T-helper 2 cell (primary cell): ENCODE results near the gene STX2.
A peak's percentile ranks its signal among the peaks of the same experiment; 100 is the strongest.
"Not testable (repeated sequence)": the region's sequence is repeated elsewhere in the genome, so short reads cannot be mapped to it uniquely, and the experiment has no call there.

ENCODE experiments used
- DNase-seq, 5 experiments: peaks; one replicate each; pipeline versions ENCODE4 v3.0.0 to v3.0.0-alpha.2; 2012 to 2022

STX2 gene

DNA sequence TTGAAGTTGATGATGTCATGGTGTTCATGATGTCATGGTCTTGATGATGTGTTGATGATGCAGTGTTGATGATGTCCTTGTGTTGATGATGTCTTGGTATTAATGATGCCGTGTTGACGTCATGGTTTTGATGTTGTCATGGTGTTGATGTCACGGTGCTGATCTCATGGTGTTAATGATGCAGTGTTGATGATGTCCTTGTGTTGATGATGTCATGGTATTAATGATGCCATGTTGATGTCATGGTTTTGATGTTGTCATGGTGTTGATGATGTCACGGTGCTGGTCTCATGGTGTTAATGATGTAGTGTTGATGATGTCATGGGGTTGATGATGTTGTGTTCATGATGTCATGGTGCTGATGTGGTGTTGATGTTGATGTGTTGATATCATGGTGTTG lies 75.0 kb downstream of the STX2 start:
- DNase-seq: peak in 1 of 5 experiments; percentile 55

DNA sequence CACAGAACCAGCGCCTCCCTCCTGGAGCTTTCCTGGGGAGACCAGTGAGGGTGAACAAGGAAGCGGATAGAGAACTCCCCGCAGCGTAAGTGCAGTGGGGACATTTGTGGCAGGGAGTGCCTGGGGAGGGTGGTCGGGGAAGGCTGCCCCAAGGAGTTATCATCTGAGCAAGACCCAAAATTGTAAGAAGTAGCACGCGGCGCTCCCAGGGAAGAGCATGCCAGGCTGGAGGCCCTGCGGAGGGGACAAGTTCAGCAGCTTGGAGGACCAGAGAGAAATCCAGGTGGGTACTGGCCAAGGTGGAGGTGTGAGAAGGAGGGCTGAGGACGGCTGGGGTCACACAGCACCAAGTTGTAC lies 76.8 kb downstream of the STX2 start:
- DNase-seq: no peak

DNA sequence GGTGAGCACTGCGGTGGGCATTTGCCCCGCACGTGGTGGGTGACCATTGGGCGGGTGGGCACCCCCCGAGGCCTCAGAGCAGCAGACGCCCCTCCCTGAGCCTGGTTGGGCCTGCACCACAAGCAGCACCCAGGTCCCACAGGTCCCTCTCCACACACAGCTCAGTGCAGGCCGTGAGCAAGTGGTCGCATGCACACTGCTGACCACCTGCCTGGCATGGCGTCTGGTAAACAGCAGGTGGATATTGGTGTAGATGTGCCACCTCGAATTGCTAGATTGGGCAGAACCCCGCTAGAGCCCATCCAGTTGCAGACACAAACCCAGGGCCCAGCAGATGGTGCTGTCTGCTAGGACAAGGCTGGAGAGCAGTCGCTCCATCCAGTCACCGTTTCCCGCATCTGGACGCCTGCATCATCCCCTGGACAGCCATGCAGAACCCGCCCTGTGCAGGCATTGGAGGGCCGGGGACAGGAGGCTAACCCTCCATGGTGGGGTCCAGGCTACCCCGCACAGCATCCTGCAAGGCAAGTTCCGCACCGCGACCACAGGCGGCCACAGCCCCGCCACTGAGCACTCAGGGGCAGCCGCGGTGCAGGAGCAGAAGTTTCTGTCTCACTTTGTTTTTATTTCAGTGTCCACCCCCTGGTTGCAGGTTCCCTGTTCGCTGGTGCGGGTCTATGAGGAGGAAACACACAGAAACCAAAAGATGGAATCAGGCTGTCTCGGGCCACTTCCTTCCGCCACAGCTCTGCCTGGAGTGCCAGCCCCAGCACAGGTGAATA lies 77.3 kb downstream of the STX2 start:
- DNase-seq: peak in 4 of 5 experiments; percentile 18 to 57 (median 47)

DNA sequence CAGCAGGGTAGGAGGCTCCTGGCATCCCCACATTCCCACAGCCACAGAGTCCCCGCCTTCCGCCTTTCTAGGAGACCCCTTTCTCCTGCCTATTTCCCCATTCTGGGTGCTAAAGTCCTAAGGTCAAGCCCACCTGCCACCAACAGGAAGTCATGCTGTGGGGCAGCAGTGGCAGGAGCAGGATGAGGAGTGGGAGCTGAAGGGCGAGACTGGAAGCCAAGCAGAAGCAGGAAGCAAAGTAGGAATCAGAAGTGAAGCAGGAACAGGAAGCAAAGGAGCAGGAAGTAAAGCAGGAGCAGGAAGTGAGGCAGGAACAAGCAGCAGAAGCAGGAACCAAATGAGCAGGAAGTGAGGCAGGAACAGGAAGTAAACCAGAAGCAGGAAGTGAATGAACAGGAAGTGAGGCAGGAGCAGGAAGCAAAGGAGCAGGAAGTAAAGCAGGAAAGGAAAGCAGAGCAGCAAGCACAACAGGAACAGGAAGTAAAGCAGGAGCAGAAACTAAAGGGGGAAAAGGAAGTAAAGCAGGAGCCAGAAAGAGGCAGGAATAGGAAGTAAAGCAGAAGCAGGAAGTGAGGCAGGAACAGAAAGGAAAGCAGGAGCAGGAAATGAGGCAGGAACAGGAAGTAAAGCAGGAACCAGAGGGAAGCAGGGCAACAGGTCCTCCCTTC lies 84.7 kb downstream of the STX2 start:
- DNase-seq: no peak

DNA sequence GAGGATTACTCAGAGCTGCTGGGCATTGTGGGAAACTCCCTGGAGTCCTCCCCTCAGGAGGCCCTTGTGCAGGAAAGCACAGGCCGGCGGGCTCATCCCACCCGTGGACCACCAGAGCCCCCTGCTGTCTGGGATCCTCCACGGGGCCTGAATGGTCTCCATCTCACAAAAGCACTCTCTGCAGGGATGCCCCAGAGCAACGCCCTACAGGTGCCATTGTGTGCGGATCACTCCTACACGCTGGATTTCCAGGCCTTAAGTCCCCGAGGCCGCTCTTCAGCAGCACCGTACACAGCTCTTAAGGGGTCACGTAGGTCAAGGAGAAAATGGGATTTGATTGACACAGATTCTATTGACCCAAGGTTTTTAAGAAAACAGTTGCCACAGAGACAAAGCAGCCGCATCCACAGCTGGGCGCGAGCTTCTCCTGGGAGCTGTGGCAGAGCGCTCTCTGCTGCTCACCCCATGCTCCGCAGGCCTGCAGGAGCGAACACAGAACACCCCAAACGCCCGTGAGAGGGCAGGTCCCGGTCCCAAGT lies 86.3 kb downstream of the STX2 start:
- DNase-seq: no peak

DNA sequence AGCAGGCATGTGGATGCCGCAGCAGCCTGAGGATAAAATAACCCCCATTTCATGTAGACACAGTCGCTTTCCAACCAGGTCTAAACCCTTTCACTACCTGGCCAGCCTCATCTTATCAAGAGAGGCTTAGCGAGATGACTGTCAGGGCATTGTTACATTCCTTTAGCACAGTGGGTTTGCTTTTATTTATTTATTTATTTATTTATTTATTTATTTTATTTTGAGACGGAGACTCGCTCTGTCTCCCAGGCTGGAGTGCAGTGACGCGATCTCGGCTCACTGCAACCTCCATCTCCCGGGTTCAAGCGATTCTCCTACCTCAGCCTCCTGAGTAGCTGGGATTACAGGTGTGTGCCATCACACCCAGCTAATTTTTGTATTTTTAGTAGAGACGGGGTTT lies 87.0 kb downstream of the STX2 start:
- not testable (repeated sequence) for DNase-seq

DNA sequence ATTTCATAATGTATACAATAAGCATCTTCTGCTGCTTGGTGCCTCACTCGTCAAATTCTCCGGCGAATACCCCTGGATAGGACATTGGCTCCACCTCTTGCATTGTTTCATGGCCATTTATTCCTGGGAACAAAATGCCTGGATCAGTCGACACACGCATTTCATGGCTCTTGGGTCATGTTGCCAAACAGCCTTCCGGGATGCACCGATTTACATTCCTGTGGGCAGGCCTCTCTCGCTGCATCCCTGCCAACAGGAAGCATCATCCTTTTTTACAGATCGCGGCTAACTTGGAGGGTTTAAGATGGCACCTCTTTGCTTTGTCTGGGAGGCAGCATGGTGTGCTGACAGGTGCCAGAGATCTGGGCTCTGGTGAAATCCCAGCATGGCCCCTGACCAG lies 90.3 kb downstream of the STX2 start:
- DNase-seq: no peak

DNA sequence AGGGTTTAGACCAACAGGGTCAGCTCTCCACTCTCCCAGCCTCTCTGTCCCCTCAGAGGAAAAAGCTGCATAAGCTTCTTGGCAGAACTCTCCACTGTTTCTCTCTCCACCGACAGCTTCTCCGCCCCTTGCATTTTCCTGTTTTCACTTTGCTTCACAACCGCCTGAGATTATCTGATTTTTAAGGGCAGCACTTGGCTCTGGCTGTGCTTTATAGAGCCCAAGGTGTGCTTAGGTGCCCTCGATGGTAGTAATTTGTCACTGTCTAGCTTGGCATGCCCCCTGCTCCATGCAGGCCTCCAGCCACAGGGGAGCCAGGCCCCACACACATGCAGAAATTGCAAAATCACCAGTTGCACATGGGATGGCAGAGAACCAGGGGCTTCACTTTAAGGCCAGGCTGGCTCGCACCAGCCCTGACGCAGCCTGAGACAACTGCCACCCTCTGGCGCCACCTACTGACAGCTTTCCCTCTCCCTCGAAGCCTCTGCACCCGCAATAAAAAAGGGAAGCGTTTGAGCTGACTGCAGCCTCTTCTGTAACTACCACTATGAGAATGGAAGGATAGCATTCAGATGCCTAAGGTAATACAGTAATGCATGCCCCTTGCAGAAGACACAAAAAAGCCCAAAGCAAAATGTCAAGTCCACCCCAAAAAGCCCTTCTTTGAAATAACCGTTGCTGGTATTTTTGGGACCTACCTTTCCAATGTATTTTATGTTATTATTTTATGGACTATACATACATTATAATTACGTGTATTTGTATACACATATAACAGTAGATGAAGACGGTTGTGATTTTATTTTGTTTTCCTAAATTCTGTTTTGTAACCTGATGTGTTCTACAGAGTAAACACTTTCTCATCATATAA lies 90.9 kb downstream of the STX2 start:
- peak; percentile 6 to 67 (median 46) for DNase-seq

DNA sequence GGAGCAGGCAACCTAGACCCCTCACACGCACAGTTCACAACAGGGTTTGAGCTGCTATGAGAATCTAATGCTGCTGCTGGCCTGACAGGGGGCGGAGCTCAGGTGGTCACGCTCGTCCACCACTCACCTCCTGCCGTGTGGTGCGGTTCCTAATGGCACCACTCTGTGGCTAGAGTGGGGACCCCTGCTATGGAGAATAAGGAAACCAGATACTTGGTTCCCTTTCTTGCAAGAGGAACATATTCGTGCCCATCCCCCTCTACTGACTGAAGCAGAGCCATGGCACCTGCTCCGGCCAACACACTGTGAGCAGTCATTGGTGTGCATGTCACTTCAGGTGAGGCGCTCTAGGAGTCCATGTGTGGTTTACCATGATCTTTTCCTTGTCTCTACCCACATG lies 92.5 kb downstream of the STX2 start:
- no peak for DNase-seq

DNA sequence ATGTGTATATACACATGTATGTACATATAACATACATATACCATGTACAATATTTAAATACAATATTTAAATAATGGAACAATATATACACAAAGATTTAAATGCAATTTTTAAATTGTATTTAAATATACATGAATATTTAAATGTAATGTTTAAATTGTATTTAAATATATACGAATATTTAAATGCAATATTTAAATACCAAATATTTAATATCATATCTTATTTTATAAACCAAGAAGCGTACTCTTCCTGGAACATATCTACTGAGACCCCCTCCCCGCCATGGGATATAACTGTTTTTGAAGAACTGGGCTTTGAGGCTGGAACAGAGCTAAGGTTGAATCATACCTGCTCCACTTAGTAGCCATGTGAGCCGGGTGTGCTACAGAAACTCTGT lies 93.1 kb downstream of the STX2 start:
- no peak for DNase-seq

DNA sequence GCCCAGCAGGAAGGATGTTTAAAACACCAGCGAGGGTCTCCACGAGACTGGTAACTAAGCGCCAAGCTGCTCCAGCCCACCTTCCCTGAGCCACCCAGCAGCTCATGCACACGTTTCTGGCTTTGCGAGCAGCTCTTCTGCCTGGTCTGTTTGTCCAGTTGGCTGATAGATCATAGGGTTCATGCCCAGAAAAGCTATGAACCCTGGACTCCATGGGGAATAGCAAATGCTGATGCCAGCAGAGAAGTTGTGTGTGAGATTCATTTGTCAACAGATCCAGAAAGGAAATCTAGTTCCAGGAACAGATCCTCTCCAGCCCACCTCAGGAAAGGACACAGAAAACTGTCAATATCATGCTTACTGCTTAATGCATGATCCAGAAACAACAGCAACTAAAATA lies 94.8 kb downstream of the STX2 start:
- DNase-seq: no peak

DNA sequence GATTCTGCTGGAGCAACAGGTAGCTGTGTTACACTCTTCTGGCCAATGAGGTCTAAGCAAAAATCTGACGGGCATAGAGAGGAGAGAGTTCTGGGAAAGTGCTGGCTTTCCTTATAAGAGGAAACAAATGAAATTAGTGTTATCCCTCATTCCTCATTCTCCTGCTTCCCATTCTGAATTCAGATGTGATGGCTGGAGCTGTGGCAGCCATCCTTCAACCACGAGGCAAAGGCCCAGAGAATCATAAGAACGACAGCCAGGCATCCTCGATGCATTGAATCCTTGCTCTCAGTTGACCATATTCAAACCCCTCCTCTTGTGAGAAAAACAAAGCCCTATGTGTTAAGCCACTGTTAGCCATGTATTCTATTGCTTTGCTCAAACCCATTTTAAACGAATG lies 95.4 kb downstream of the STX2 start:
- no peak for DNase-seq

DNA sequence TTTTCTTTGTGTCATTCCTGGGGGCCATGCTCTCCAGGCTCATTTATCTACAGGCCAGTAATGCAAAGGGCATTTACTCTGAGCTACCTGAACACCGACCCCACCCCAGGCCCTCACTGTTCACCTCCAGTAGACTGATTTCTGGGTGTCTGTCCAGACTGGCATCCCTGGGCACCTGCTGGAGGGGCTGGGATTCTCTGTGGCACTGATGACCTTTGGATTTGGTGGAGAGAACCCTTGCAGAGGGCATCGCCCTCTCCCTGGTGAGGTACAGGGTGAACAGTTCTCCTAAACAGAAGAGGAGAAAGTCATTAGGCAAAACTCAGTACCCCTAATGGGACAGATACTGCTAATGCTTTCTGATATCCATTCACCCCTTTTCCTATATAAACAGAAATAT lies 95.9 kb downstream of the STX2 start:
- DNase-seq: no peak

DNA sequence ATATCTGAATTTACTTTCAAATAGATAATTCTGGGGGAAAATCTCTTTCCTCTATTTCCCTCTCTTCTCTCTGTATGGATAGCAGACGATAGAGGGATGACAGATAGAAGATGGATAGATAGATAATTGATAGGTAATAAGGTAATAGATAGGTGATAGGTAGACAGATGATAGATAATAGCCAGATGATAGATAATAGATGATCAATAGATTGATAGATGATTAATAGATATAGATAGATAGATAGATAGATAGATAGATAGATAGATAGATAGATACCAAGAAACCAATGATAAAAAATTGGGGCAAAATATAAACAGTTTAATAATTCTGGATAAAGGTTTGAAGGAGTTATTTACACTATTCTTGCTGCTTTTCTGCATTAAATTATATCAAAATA lies 96.3 kb downstream of the STX2 start:
- DNase-seq: no peak

DNA sequence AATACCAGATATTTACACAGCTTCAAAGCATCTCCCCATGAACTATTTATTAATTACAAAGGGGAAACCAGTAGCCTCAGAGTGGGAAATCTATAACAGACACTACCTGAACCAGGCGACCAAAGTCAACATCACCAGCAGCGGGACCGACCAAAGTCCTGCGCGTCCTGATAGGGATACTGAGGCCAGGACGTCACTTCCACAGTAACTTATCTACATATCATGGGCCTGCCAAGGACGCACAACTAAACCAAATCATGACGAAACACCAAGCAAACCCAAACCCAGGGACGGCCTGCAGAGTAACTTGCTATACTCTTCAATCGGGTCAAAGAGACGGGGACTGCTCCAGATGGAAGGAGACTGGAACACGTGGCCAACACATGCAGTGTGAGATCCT lies 96.9 kb downstream of the STX2 start:
- no peak for DNase-seq
